Activated CD8-positive, alpha-beta memory T cell treated with anti-CD3 and anti-CD28 coated beads, Interleukin-2, amount 50 U/mL, for 48 hours (primary cell): ENCODE results near the gene BTN3A1.

Experiments used
- DNase-seq: peaks from one replicate; pipeline ENCODE4 v3.0.0-alpha.2; 2020

The BTN3A1 gene

GRCh38 chr6:26380256-26380655, 21.8 kb upstream of the BTN3A1 start:
- DNase-seq = no peak

GRCh38 chr6:26382121-26382520, 20.0 kb upstream of the BTN3A1 start:
- DNase-seq = no peak

- DNase-seq = peak; percentile 61
Observed at GRCh38 chr6:26383624-26384417, 18.3 kb upstream of the BTN3A1 start.

GRCh38 chr6:26385734-26386125, 16.3 kb upstream of the BTN3A1 start:
- no peak for DNase-seq

- DNase-seq = no peak
Observed at GRCh38 chr6:26387565-26387964, 14.5 kb upstream of the BTN3A1 start.

GRCh38 chr6:26388014-26388413, 14.1 kb upstream of the BTN3A1 start:
- no peak for DNase-seq

GRCh38 chr6:26388441-26388840, 13.6 kb upstream of the BTN3A1 start:
- no peak for DNase-seq

- DNase-seq = no peak
Observed at GRCh38 chr6:26389349-26389894, 12.7 kb upstream of the BTN3A1 start.

- no peak for DNase-seq
Observed at GRCh38 chr6:26390531-26390930, 11.5 kb upstream of the BTN3A1 start.

GRCh38 chr6:26392932-26393636, 9.0 kb upstream of the BTN3A1 start:
- DNase-seq = no peak

- DNase-seq = no peak
Observed at GRCh38 chr6:26394289-26394688, 7.8 kb upstream of the BTN3A1 start.

GRCh38 chr6:26398555-26398954, 3.5 kb upstream of the BTN3A1 start:
- no peak for DNase-seq

GRCh38 chr6:26400626-26401025, 1.4 kb upstream of the BTN3A1 start:
- no peak for DNase-seq

- no peak for DNase-seq
Observed at GRCh38 chr6:26401389-26401986, 587 bp upstream of the BTN3A1 start.

- no peak for DNase-seq
Observed at GRCh38 chr6:26403893-26404292, 1.8 kb downstream of the BTN3A1 start.

GRCh38 chr6:26404546-26404945, 2.5 kb downstream of the BTN3A1 start:
- DNase-seq = no peak

- no peak for DNase-seq
Observed at GRCh38 chr6:26408828-26409730, 7.0 kb downstream of the BTN3A1 start.

GRCh38 chr6:26411751-26412150, 9.7 kb downstream of the BTN3A1 start:
- no peak for DNase-seq

- DNase-seq = no peak
Observed at GRCh38 chr6:26412228-26412627, 10.2 kb downstream of the BTN3A1 start.

- no peak for DNase-seq
Observed at GRCh38 chr6:26412954-26413353, 10.9 kb downstream of the BTN3A1 start.

- DNase-seq = no peak
Observed at GRCh38 chr6:26414281-26414680, 12.2 kb downstream of the BTN3A1 start.

- DNase-seq = no peak
Observed at GRCh38 chr6:26415036-26415614, 13.1 kb downstream of the BTN3A1 start.
